Hepatocyte (in vitro differentiated cells): Measurements from ENCODE around the gene XNDC1N. TPM values are rescaled to one million over a fixed set of nuclear protein-coding genes. Genes with fewer than 3 reads are reported as not detected.

Experiments
- DNase-seq: peaks from one replicate; pipeline ENCODE4 v3.0.0-alpha.2; 2016; ENCODE audit warnings: low spot score
- H2AFZ ChIP-seq: fragments of 200-600 bp; sonication (generic); 2 replicates; pipeline ENCODE4 v1.6.0; 2016; ENCODE audit warnings: antibody characterized with exemption, mild to moderate bottlenecking
- H3K27ac ChIP-seq: fragments of 200-600 bp; sonication (generic); 2 replicates; pipeline ENCODE4 v1.5.1; 2016; ENCODE audit warnings: mild to moderate bottlenecking
- H3K27me3 ChIP-seq: fragments of 200-600 bp; sonication (generic); 2 replicates; pipeline ENCODE4 v1.6.1; 2016
- H3K36me3 ChIP-seq: fragments of 200-600 bp; sonication (generic); replicated peaks from 2 replicates; pipeline ENCODE4 v1.5.1; 2016; ENCODE audit warnings: low read depth; ENCODE audit not compliant: insufficient read depth
- H3K4me1 ChIP-seq: fragments of 200-600 bp; sonication (generic); 2 replicates; pipeline ENCODE4 v1.5.1; 2016; ENCODE audit warnings: mild to moderate bottlenecking, moderate library complexity; ENCODE audit not compliant: insufficient read depth
- H3K4me2 ChIP-seq: fragments of 200-600 bp; sonication (generic); 2 replicates; pipeline ENCODE4 v1.6.0; 2016
- H3K4me3 ChIP-seq: fragments of 200-600 bp; sonication (generic); 2 replicates; pipeline ENCODE4 v1.5.1; 2016; ENCODE audit warnings: mild to moderate bottlenecking
- H3K79me2 ChIP-seq: fragments of 200-600 bp; sonication (generic); 2 replicates; pipeline ENCODE4 v1.6.0; 2017; ENCODE audit warnings: mild to moderate bottlenecking
- H3K9me2 ChIP-seq: fragments of 200-600 bp; sonication (generic); replicated peaks from 2 replicates; pipeline ENCODE4 v1.6.0; 2017; ENCODE audit warnings: mild to moderate bottlenecking; ENCODE audit not compliant: insufficient read depth
- H3K9me3 ChIP-seq: fragments of 200-600 bp; sonication (generic); 2 replicates; pipeline ENCODE4 v1.5.1; 2016; ENCODE audit warnings: low read depth, mild to moderate bottlenecking
- H4K20me1 ChIP-seq: fragments of 200-600 bp; sonication (generic); 2 replicates; pipeline ENCODE4 v1.6.0; 2016; ENCODE audit warnings: mild to moderate bottlenecking; ENCODE audit not compliant: insufficient read depth, poor library complexity, severe bottlenecking
- EZH2 ChIP-seq: fragments of 200-600 bp; sonication (generic); IDR thresholded peaks from 2 replicates; pipeline ENCODE4 v1.6.1; 2016; ENCODE audit warnings: antibody characterized with exemption, mild to moderate bottlenecking, borderline replicate concordance
- EZH2phosphoT487 ChIP-seq: fragments of 200-600 bp; sonication (generic); IDR thresholded peaks from one replicate; pipeline ENCODE4 v1.6.1; 2018; ENCODE audit warnings: antibody characterized with exemption, mild to moderate bottlenecking, low read depth, moderate library complexity; ENCODE audit not compliant: unreplicated experiment, severe bottlenecking
- WGBS: methylation state at CpG from one replicate; pipeline ENCODE4 v1.1.6; 2016; ENCODE audit warnings: low lambda C conversion rate; ENCODE audit errors: missing lambda C conversion rate; 5-methylcytosine and 5-hydroxymethylcytosine counted together
- polyA plus RNA-seq: library from polyadenylated mRNA; unstranded; fragments of >200 nt; fragmentation: Nextera tagmentation; extraction: Ambion mirVana; gene quantifications from 2 replicates; pipeline ENCODE4 v1.2.1, GENCODE V29; 2016
- total RNA-seq: library from RNA; depleted of rRNA; stranded (reverse); fragments of >200 nt; gene quantifications from 2 replicates; pipeline ENCODE4 v1.2.3, GENCODE V29; 2014
- TF ChIP-seq, protein P1 (sequence below): fragments of 200-600 bp; sonication (generic); IDR thresholded peaks from 2 replicates; pipeline ENCODE4 v1.5.1; 2016; ENCODE audit warnings: antibody characterized with exemption, mild to moderate bottlenecking; ENCODE audit not compliant: poor library complexity

XNDC1N gene
- total and polyA plus RNA-seq, 2 experiments from 2014 or later, result 7.1 to 9.7 TPM

GRCh38 chr11:71948314-71949027 is 20.1 kb upstream of the XNDC1N start:
- DNase-seq, result peak; percentile 53
- H3K27me3 ChIP-seq, result no peaks in the 10 kb centered on the region
- peaks cover 71% of the 10 kb centered on the region for H3K79me2 ChIP-seq
- no peaks in the 10 kb centered on the region for H4K20me1 ChIP-seq
- TF ChIP-seq, protein P1, sequence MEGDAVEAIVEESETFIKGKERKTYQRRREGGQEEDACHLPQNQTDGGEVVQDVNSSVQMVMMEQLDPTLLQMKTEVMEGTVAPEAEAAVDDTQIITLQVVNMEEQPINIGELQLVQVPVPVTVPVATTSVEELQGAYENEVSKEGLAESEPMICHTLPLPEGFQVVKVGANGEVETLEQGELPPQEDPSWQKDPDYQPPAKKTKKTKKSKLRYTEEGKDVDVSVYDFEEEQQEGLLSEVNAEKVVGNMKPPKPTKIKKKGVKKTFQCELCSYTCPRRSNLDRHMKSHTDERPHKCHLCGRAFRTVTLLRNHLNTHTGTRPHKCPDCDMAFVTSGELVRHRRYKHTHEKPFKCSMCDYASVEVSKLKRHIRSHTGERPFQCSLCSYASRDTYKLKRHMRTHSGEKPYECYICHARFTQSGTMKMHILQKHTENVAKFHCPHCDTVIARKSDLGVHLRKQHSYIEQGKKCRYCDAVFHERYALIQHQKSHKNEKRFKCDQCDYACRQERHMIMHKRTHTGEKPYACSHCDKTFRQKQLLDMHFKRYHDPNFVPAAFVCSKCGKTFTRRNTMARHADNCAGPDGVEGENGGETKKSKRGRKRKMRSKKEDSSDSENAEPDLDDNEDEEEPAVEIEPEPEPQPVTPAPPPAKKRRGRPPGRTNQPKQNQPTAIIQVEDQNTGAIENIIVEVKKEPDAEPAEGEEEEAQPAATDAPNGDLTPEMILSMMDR, result no peak
- no peak for TF ChIP-seq EZH2
- no peak for TF ChIP-seq EZH2phosphoT487
- peak overlapping the region; percentile 78 for H3K27ac ChIP-seq
- H3K9me2 ChIP-seq, result no peaks in the 10 kb centered on the region
- no peaks in the 10 kb centered on the region for H3K9me3 ChIP-seq
- no peak overlapping the region for H2AFZ ChIP-seq
- WGBS, result 73% methylated on average over 7 of the region's 7 CpGs
- peaks cover 14% of the 10 kb centered on the region for H3K4me1 ChIP-seq
- no peaks in the 10 kb centered on the region for H3K36me3 ChIP-seq
- peak overlapping the region; percentile 12 for H3K4me2 ChIP-seq
- H3K4me3 ChIP-seq, result no peak overlapping the region

- no peaks in the 10 kb centered on the region for H3K36me3 ChIP-seq
- TF ChIP-seq EZH2phosphoT487 (no peak), EZH2 (no peak)
- TF ChIP-seq, protein P1, result no peak
- H3K79me2 ChIP-seq, result peaks cover 71% of the 10 kb centered on the region
- no peaks in the 10 kb centered on the region for H3K27me3 ChIP-seq
- no peak overlapping the region for H3K4me3 ChIP-seq
- WGBS, result 69% methylated on average over 3 of the region's 3 CpGs
- H3K9me2 ChIP-seq, result no peaks in the 10 kb centered on the region
- H3K9me3 ChIP-seq, result no peaks in the 10 kb centered on the region
- H3K27ac ChIP-seq, result peak overlapping the region; percentile 78
- peaks cover 14% of the 10 kb centered on the region for H3K4me1 ChIP-seq
- no peaks in the 10 kb centered on the region for H4K20me1 ChIP-seq
- peak; percentile 62 for DNase-seq
- H3K4me2 ChIP-seq, result peak overlapping the region; percentile 12
- H2AFZ ChIP-seq, result no peak overlapping the region
These were observed 19.1 kb upstream of the XNDC1N start for GRCh38 chr11:71947498-71947897.

DNA sequence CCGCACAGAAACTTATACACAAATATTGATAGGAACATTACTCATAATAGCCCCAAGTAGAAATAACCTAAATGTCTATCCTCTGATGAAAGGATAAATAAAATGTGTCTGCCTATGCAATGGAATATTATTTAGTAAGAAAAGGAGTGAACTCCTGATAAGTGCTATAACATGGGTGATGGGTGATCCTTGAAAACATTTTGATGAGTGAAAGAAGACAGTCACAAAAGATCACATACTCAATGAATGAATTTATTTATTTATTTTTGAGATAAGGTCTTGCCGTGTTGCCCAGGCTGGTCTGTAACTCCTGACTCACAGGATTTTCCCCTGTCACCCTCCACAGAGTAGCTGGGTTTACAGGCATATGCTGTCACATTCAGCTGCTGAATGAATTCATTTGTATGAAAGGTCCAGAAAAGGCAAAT is 17.8 kb upstream of the XNDC1N start:
- no peak overlapping the region for H3K4me2 ChIP-seq
- peak overlapping the region; percentile 55 for H3K27ac ChIP-seq

More for the DNA sequence above, 17.8 kb upstream of the XNDC1N start:
- Histone ChIP-seq H3K9me3 (no peaks in the 10 kb centered on the region), H3K9me2 (no peaks in the 10 kb centered on the region), H4K20me1 (peaks cover 3% of the 10 kb centered on the region), H3K4me1 (peaks cover 14% of the 10 kb centered on the region), H3K27me3 (no peaks in the 10 kb centered on the region), H3K36me3 (no peaks in the 10 kb centered on the region), H2AFZ (no peak overlapping the region), H3K4me3 (no peak overlapping the region), H3K79me2 (peaks cover 71% of the 10 kb centered on the region)
- no peak for DNase-seq
- 56% methylated on average over 2 of the region's 2 CpGs for WGBS
- TF ChIP-seq EZH2phosphoT487, result no peak
- TF ChIP-seq, protein P1, result no peak
- no peak for TF ChIP-seq EZH2
